Transverse colon (tissue), 3 donors: ENCODE results near the gene CDK10.

Source experiments
- CTCF ChIP-seq, 5 experiments: fragments of 200-600 bp in 3 of 5; fragments of 450-650 bp in 2 of 5; sonication (generic) in 3 of 5; IDR thresholded peaks; 1 replicate in 2 of 5; 2 replicates in 3 of 5; pipeline ENCODE4 v1.5.1; 2016 to 2017; ENCODE audit warnings: antibody characterized with exemption in 5 of 5, inconsistent platforms in 3 of 5, mild to moderate bottlenecking in 2 of 5, moderate library complexity in 1 of 5
- POLR2A ChIP-seq: fragments of 450-650 bp; IDR thresholded peaks from one replicate; pipeline ENCODE4 v1.6.1; 2016; ENCODE audit warnings: antibody characterized with exemption, mild to moderate bottlenecking, moderate library complexity

GRCh38 chr16:89730610-89731234, 44.2 kb downstream of the CDK10 start:
- no peak for TF ChIP-seq POLR2A
- no peak for TF ChIP-seq CTCF (IDR thresholded peaks at IDR 0.05)
